CD4-positive, alpha-beta T cell treated with Interferon gamma for 1 hour (primary cell): ENCODE results near the gene TMEM116.
"Not testable (repeated sequence)": the region's sequence is repeated elsewhere in the genome, so short reads cannot be mapped to it uniquely, and the experiment has no call there.

Experiments
- DNase-seq: peaks from one replicate; pipeline ENCODE4 v3.0.0-alpha.2; 2020

Gene TMEM116

GRCh38 chr12:112008918-112009317 lies 4.0 kb downstream of the TMEM116 start:
- no peak for DNase-seq

- no peak for DNase-seq
Measured at GRCh38 chr12:112007945-112008344, 5.0 kb downstream of the TMEM116 start.

DNA sequence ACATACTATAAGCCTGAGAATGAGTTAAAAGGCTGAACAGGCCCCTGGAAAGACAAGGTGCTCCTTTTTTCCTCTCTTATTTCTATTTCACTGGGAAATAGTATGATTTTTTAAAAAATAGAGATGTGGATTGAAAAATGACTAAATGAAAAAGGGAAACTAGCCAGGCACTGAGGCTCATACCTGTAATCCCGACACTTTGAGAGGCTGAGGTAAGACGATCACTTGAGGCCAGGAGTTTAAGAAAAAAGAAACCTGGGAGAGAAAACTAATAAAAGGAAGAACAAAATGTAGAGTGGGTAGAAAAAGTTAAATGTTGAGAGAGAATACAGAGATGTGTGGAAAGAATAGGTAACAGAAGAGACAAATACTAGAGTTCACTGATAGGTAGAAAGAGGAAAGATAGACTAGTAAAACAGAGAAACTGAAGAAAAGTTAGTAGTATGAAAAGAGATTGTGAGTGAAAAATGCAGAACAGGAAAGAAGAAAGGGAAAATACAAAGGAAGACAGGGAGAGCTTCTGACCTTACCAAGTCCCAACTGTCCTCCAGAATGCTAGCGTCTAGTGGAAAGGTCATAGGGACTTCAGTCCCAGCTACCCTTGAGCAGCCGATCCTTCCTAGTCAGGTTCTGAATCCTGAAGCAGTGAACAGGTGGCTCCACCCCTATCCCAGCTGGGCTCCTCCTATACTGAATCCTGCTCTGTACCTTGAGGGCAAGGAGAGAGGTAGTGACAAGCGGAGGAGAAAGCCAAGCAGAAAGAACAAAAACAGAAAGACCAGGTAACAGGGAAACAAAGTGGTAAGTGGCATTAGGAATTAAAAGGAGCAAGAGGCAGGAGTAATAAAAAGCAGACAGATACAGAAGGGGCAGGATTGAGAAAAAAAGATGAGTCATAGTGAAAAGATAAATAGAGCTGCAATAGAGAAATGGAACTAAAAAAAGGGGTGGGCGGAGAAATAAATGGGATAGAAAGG lies 7.3 kb downstream of the TMEM116 start:
- DNase-seq, result no peak

GRCh38 chr12:112004041-112004440 lies 8.9 kb downstream of the TMEM116 start:
- no peak for DNase-seq

DNA sequence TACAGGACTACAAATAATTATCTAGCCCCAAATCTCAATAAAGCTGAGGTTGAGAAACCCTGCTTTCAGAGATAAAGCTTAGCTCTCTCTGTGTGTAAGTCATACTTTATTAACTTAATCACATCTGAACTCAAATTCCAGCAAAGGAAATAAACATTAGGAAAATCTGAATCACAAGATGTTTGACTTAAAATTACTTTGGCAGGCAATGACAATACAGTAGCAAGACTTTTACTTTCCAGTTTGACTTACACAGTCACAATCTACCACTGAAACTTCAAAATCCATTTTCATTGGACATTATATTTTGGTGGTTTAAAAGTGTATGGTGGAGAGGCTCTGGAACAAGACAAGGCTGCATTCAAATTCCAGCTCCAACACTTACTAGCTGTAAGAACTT lies 11.4 kb downstream of the TMEM116 start:
- no peak for DNase-seq

- DNase-seq, result no peak
Measured at GRCh38 chr12:112000820-112001219, 12.1 kb downstream of the TMEM116 start.

GRCh38 chr12:111999129-111999528 lies 13.8 kb downstream of the TMEM116 start:
- not testable (repeated sequence) for DNase-seq

- no peak for DNase-seq
Measured at GRCh38 chr12:111998015-111998414, 14.9 kb downstream of the TMEM116 start.

DNA sequence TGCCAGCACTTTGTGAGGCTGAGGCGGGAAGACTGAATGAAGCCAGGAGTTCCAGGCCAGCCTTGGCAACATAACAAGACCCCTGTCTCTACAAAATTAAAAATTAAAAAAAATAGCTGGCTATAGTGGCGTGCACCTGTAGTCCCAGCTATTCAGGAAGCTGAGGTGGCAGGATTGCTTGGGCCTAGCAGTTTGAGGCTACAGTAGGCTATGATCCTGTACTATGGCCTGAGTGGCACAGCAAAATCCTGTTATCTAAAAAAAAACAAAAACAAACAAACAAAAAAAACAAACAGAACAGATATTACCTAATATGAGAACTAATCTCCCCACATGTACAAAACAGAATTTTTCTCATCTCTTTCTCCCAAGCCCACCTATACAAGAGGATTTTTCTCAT lies 15.7 kb downstream of the TMEM116 start:
- no peak for DNase-seq

GRCh38 chr12:111995782-111996480 lies 17.0 kb downstream of the TMEM116 start:
- no peak for DNase-seq

- not testable (repeated sequence) for DNase-seq
Measured at GRCh38 chr12:111994211-111995111, 18.5 kb downstream of the TMEM116 start.

DNA sequence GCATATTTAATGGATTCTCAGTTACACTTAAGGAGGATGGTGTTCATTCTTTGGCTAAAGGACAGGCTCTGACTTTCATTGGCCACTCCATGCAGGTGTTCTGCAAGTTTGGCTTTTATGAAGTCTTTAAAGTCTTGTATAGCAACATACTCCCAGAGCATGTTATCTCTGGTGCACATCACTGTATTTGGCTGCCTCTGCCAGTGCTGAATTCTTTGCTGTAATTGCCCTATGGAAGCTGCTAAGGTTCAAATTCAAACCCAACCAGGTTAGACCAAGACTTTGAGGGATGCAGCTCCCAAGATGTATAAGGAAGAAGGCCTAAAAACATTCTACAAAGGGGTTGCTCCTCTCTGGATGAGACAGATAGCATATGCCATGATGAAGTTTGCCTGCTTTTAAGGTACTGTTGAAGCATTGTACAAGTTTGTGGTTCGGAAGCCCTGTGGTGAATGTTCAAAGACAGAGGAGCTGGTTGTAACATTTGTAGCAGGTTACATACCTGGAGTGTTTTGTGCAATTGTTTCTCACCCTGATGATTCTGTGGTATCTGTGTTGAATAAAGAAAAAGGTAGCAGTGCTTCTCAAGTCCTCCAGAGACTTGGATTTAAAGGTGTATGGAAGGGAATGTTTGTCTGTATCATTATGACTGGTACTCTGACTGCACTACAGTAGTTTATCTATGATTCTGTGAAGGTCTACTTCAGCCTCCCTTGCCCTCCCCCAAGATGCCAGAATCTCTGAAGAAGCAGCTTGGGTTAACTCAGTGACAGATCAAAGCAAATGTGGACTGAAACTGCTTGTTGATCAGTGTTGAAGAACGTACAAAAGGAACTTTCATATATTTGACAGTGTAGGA lies 19.4 kb downstream of the TMEM116 start:
- no peak for DNase-seq

- DNase-seq, result no peak
Measured at GRCh38 chr12:111992464-111992863, 20.5 kb downstream of the TMEM116 start.

DNA sequence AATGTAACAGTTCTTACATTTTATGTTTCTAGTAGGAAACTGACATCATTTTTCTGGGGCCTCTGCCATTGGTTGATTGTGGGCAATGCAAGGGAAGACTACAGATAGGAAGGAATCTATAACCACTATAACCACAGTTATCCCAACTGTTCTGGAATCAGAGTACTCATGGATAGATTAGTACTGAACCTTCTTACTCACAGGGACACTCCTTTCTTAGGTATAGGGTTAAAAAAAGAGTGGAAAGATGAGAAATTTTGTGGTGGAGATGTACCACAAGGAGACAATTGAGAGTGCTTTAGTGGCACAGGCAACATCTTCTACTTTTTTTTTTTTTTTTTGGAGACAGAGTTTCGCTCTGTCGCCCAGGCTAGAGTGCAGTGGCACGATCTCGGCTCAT lies 21.0 kb downstream of the TMEM116 start:
- no peak for DNase-seq

DNA sequence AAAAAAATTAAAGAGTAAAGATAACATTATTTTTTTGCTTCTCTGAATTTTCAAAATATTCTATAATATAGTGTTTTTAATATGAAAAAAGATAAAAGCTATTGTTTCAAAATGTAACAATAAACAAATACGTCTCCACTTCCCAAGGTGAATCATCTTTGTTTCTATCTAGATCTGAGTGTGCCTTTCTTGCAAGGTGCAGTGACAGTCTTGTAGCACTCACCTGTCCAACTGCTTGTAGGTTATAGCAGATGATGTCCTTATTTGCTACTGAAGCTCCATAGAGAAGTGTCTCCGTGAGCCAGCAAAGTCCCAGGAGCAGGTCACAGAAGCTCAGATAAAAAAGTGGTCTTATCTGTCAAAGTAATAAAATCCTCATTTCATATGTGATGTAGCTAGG lies 21.4 kb downstream of the TMEM116 start:
- no peak for DNase-seq

DNA sequence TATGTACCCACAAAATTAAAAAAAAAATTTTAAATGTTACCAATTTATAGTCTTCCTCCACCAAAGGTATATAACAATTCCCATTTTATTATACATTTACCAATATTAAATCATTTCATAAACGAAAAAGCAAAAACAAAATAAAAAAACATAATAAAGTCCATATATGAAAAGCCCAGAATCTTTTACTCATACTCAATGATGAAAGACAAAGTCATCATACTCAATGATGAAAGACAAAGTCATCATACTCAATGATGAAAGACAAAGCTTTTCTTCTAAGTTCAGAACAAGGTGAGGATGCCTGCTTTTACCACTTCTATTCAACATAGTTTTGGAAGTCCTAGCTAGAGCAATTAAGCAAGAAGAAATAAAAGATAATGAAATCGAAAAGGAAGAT lies 28.1 kb downstream of the TMEM116 start:
- DNase-seq, result no peak

DNA sequence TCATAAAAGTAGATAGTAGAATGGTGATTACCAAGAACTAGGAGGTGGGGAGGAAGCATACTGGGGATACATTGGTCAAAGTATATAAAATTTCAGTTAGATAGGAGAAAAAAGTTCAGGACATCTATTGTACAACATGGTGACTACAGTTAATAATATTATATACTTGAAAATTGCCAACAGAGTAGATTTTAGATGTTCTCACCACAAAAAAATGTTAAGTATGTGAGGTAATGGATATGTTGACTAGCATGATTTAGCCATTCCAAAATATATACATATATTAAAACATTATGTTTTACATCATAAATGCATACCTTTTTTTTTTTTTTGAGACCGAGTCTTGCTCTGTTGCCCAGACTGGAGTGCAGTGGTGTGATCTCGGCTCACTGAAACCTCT lies 31.0 kb downstream of the TMEM116 start:
- no peak for DNase-seq

DNA sequence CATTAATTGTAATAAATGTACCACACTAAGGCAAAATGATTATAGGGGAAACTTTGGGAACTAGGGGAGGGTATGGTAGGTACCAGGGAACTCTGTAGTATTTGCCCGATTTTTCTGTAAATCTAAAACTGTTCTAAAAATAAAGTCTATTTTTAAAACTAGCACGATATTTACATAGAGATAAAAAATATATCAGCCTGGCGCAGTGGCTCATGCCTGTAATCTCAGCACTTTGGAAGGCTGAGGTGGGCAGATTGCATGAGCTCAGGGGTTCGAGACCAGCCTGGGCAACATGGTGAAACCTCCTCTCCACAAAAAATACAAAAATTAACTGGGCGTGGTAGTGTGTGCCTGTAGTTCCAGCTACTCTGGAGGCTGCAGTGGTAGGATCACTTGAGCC lies 32.4 kb downstream of the TMEM116 start:
- DNase-seq, result no peak

GRCh38 chr12:111978545-111978944 lies 34.4 kb downstream of the TMEM116 start:
- DNase-seq, result no peak

DNA sequence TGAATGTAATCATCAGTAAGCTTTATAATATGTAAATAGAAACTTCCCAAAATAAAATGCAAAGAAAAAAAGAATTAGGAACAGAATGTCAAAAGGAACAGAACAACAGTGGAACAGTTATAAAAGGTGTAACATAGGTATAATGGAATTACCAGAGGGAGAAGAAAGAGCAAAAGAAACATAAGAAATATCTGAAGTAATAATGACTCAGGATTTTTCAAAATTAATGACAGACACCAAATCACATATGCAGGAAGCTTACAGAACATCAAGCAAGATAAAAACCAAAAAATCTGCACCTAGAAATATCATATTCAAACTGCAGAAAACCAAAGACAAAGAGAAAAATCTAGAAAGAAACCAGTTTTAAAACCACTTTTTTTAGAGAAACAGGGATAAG lies 36.1 kb downstream of the TMEM116 start:
- DNase-seq, result no peak

DNA sequence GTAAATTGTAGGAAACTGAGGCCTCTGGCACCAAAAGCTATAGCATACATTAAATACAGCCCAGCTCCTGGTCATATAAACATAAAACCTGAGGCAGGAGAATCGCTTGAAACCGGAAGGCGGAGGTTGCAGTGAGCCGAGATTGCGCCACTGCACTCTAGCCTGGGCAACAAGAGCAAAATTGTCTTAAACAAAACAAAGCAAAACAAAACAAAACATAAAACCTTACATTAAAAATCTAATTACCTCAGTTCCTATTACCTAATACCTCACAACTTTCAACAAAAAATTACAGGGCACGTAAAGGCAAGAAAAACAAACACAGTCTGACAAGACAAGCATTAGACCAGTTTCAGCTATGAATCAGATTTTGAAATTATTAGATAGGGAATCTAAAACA lies 36.7 kb downstream of the TMEM116 start:
- no peak for DNase-seq
